SK-N-MC (cell line): ENCODE measurements around the gene TMEM101.
"Not testable (repeated sequence)": the region's sequence is repeated elsewhere in the genome, so short reads cannot be mapped to it uniquely, and the experiment has no call there.

Source experiments
- DNase-seq: peaks from one replicate; pipeline ENCODE4 v3.0.0-alpha.2; 2011; ENCODE audit warnings: low read depth, low spot score
- H3K27ac ChIP-seq: fragments of 200-600 bp; sonication (generic); 2 replicates; pipeline ENCODE4 v1.5.1; 2016; ENCODE audit warnings: mixed run types
- H3K36me3 ChIP-seq: fragments of 200-600 bp; sonication (generic); 2 replicates; pipeline ENCODE4 v1.6.1; 2017; ENCODE audit warnings: antibody characterized with exemption, low read length, mixed read lengths; ENCODE audit not compliant: insufficient read depth
- H3K4me3 ChIP-seq: fragments of 200-600 bp; sonication (generic); 2 replicates; pipeline ENCODE4 v1.5.1; 2016
- H3K9ac ChIP-seq: fragments of 200-600 bp; sonication (generic); 2 replicates; pipeline ENCODE4 v1.8.0; 2017; ENCODE audit warnings: mixed run types, mixed read lengths; ENCODE audit not compliant: insufficient read length
- H3K9me3 ChIP-seq: fragments of 200-600 bp; sonication (generic); 2 replicates; pipeline ENCODE4 v1.6.1; 2017; ENCODE audit warnings: low read depth, mild to moderate bottlenecking, antibody characterized with exemption, low read length, moderate library complexity, mixed read lengths
- EZH2 ChIP-seq: fragments of 200-600 bp; sonication (generic); IDR thresholded peaks from one replicate; pipeline ENCODE4 v1.6.1; 2017; ENCODE audit warnings: antibody characterized with exemption
- FOXP2 ChIP-seq: optimal IDR thresholded peaks from 2 replicates; pipeline ENCODE3; 2011; ENCODE audit warnings: mild to moderate bottlenecking, moderate library complexity; ENCODE audit not compliant: insufficient read depth; ENCODE audit errors: extremely low read length, control extremely low read depth
- POLR2AphosphoS5 ChIP-seq: IDR thresholded peaks from 2 replicates; pipeline ENCODE4 v1.6.1; 2012; ENCODE audit warnings: mild to moderate bottlenecking, low read depth, low read length, borderline replicate concordance

The TMEM101 gene

DNA sequence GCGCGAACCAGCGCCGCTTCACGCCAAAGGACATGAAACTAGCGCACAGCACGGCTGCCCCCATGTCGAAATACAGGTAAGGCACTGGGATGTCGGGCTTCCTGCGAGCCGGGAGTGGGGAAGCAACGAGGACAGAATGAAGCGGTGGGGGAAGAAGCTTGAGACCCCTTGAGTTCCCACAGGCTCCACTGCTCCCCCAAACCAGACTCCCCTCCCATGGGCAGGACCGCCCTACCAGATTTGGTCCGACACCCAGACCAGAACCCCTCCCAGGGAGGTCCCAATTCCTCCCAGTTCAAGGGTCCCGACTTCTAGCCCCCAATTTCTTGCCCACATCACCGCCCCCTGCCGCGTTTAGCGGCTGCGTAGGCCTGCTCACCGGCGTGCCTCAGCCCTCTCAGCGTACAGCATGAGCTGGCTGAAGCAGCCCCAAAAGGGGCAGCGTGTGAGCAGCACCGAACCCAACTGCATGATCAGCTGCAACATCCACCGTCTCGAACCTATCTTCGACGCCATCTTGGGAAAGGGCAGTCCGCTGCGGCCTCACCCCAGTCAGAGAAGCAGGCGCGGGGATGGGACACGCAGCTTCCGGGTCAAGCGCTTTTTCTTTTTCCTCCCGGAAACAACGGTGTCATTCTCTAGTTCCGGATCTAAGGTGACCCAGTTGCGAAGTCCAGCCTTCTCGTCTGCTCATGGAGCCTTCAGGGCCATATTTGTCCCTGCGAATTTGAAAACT is at the start of gene TMEM101:
TSS of gene TMEM101 (minus strand) at position 527 of the 736 bp plus-strand sequence. CDS start at position 516, 11 bp downstream.
- no peaks in the 10 kb centered on the region for H3K9me3 ChIP-seq
- no peaks in the 10 kb centered on the region; the same call in 1 of the 2 replicates for H3K36me3 ChIP-seq
- H3K4me3 ChIP-seq: peak within 1 kb of the TSS; percentile 98
- peak within 1 kb of the TSS; percentile 77 for H3K27ac ChIP-seq
- peak; percentile 87 for TF ChIP-seq POLR2AphosphoS5
- TF ChIP-seq FOXP2: no peak
- H3K9ac ChIP-seq: peak within 1 kb of the TSS; percentile 95
- DNase-seq: peak; percentile 86

DNA sequence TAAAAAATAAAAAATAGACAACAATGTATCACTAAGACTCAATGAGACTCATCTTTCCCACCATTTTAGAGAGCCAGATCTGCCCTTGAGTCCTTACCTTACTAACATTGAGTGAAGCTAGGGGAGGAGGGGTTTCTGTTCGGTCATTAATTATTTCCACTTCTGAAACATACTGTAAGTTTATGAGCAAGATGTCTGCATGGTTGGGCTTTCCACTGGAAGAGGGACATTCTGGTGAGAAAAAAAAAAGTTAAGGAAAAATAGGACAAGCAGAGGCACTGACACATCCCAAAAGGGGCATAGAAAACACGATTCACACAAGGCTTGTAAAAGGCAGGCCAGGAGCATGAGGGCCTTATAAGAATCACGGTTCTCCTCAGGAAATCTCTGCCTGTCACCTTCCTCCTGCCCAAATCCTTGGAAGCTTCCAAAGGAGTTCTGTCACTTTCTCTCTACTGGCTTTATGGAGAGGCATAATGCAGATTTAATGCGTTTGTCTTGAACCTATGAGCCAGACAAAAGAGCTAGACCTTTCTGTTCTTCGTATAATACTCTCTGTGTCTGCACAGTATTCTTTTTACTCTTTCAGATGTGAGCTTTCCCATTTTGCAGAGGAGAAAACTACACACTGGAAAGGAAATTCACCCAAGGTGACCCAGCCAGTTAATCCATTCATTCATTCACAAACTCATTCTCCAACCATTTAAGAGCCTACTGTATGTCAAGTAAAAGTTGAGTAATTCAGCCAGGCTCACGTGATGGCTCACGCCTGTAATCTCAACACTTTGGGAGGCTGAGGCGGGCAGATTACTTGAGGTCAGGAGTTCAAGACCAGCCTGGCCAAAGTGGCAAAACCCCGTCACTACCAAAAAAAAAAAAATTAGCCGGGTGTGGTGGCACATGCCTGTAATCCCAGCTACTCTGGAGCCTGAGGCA is 49.2 kb upstream of the TMEM101 start:
- Histone ChIP-seq H3K9me3 (no peaks in the 10 kb centered on the region), H3K27ac (peak overlapping the region; percentile 75), H3K9ac (peak overlapping the region; percentile 35), H3K4me3 (peak overlapping the region; percentile 24), H3K36me3 (peaks cover 46% of the 10 kb centered on the region)
- no peak for DNase-seq
- TF ChIP-seq EZH2 (no peak), POLR2AphosphoS5 (no peak), FOXP2 (no peak)

DNA sequence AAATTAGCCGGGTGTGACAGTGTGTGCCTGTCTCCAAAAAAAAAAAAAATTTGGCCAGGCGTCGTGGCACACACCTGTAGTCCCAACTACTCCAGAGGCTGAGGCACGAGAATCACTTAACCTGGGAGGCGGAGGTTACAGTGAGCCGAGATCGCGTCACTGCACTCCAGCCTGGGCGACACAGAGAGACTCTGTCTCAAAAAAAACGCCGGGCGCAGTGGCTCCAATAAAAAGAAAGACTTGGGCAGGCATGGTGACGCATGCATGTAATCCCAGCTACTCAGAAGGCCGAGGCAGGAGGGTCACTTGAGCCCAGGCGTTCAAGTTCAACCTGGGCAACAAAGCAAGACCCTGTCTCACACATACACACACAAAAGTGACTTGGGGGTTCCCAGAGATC is 48.1 kb upstream of the TMEM101 start:
- Histone ChIP-seq H3K4me3 (no peak overlapping the region), H3K9me3 (no peaks in the 10 kb centered on the region), H3K9ac (no peak overlapping the region), H3K27ac (no peak overlapping the region), H3K36me3 (peaks cover 55% of the 10 kb centered on the region)
- TF ChIP-seq FOXP2 (no peak), POLR2AphosphoS5 (no peak)
- DNase-seq: no peak

DNA sequence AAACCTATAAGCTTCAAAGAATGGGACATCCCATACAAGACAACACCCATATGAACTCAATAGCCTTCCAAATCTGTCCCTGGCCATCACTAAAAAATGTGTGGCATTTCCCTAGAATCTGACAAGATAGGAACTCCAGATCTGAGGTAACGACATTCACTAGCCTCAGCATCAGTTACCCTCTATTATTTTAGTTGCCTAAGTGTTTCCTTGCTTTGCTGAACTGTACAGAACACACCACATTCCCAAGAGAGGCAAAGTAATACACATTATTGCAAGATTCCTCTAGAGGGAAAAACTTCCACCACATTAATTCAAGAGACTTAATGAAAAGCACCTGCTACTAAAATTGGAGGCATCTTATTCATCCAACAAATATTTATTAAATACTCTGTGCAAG is 46.7 kb upstream of the TMEM101 start:
- Histone ChIP-seq H3K4me3 (no peak overlapping the region), H3K9ac (no peak overlapping the region), H3K36me3 (peaks cover 58% of the 10 kb centered on the region), H3K9me3 (no peaks in the 10 kb centered on the region), H3K27ac (0 out of 2 replicates have a peak overlapping the region, but pooled peaks have one; percentile 0)
- TF ChIP-seq FOXP2: no peak
- DNase-seq: no peak

DNA sequence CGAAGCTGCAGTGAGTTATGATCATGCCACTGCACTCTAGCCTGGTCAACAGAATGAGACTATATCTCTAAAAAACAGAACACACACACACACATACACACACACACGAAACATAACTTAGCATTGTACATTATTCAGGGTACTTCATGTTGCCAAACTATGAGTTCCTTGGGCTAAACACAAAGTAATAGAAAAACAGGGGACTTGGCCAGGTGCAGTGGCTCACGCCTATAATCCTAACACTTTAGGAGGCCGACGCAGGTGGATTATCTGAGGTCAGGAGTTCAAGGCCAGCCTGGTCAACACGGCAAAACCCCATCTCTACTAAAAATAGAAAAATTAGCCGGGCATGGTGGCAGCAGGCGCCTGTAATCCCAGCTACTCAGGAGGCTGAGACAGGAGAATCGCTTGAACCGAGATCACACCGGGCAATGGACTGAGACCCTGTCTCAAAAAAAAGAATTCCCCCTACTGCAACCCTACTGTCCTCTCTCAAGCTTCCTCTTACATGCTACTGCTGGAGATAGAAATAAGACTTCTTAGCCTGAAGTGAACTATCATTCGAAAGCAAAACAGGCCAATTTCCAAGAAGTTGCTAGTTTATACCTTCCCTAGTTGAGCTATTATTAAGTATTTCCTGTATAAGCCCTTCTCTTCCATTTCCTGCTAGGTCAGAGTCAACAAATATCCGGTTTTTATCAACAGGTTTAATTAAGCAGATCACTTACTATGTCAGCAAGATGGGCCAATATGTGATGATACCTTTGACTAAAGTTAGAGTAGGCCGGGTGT is 44.5 kb upstream of the TMEM101 start:
- DNase-seq: no peak
- no peak for TF ChIP-seq FOXP2
- no peak for TF ChIP-seq POLR2AphosphoS5
- TF ChIP-seq EZH2: no peak
- H3K4me3 ChIP-seq: no peak overlapping the region
- H3K27ac ChIP-seq: no peak overlapping the region
- no peak overlapping the region for H3K9ac ChIP-seq
- peaks cover 73% of the 10 kb centered on the region for H3K36me3 ChIP-seq
- no peaks in the 10 kb centered on the region for H3K9me3 ChIP-seq

DNA sequence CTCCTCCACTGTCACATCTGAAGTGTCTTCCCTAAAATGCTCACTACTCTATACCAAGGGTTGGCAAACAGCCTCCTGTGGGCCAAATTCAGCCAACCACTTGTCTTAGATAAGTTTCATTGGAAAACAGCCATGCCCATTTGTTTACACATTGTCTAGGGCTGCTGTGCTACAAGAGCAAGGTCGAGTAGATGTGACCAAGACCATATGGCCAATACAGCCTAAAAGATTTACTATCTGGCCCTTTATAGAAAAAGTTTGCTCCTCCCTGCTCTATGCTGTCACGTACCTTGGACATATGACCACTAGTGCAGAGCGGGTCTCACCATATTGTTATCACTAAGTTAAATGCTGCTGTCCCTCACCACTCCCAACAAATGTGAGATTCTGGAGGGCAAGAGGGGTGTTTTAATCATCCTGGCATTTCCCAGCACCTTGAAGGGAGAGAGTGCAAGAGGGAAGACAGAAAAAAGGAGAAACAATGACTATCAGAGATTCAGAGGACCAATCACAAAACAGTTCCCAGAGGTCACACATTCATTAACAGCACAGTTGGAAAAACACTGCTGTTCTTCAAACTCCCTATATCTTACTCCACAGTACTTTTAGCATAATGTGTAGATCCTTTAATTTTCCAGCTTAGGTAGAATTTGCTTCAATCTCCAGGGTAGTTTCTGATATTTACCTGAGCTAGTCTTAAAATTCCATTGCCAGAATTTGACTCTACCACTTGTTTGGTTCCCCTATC is 38.5 kb upstream of the TMEM101 start:
- DNase-seq: no peak
- peak overlapping the region; percentile 19 for H3K27ac ChIP-seq
- H3K9ac ChIP-seq: no peak overlapping the region
- no peak overlapping the region for H3K4me3 ChIP-seq
- peaks cover 77% of the 10 kb centered on the region for H3K36me3 ChIP-seq
- no peak for TF ChIP-seq EZH2
- no peak for TF ChIP-seq FOXP2
- no peak for TF ChIP-seq POLR2AphosphoS5
- H3K9me3 ChIP-seq: no peaks in the 10 kb centered on the region

DNA sequence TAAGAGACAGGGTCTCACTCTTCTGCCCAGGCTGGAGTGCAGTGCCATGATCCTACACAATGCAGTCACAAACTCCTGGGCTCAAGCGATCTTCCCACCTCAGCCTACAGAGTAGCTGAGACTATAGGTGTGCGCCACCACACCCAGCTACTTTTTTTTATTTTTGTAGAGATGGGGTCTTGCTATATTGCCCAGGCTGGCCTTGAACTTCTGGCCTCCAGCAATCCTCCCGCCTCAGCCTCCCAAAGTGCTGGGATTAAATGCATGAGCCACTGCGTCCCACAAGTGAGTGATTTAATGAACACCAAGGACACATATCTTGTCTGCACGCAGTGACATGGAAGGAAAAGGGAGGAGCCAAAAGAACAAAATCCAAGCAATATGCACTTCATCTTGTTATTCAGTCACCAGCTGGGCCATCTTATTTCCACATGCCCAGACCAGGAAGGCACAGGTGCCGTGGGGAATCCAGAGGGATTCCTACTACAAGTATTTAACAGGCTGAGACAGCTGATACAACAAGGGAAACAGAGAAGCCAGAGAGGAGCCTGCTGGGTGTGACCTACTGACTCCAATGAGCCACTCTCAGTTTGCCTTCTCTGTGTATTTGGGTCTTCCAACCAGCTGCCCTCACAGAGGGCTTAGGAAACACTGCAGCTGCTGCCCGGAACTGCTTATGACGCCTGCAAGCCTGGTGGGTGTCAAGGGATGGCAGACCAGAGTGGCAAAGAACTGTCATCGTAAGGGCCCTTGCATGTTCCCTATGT is 34.7 kb upstream of the TMEM101 start:
- H3K36me3 ChIP-seq: peaks cover 71% of the 10 kb centered on the region
- no peak for TF ChIP-seq FOXP2
- TF ChIP-seq POLR2AphosphoS5: no peak
- TF ChIP-seq EZH2: no peak
- H3K27ac ChIP-seq: no peak overlapping the region
- H3K9ac ChIP-seq: no peak overlapping the region
- no peaks in the 10 kb centered on the region for H3K9me3 ChIP-seq
- DNase-seq: no peak
- H3K4me3 ChIP-seq: no peak overlapping the region

DNA sequence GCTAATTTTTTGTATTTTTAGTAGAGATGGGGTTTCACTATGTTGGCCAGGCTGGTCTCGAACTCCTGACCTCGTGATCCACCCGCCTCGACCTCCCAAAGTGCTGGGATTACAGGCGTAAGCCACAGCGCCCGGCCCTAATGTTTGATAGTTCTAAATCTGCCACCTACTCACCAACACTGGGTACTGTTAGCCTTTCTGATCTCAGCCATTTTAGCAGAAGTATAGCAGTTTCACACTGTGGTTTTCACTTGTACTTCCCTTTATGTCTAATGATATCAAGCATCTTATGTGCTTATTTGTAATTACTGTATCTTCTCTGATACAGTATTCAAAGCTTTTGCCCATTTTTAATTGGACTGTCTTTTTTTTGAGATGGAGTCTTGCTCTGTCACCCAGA is 32.1 kb upstream of the TMEM101 start:
- not testable (repeated sequence) for H3K9me3 ChIP-seq, H3K27ac ChIP-seq, H3K9ac ChIP-seq, DNase-seq, H3K4me3 ChIP-seq
- peaks cover 48% of the 10 kb centered on the region for H3K36me3 ChIP-seq
